Germinal center (tissue), 1 donor: ENCODE results near the gene TRIM71.
"Not testable (repeated sequence)": the region's sequence is repeated elsewhere in the genome, so short reads cannot be mapped to it uniquely, and the experiment has no call there.

Experiments used
- DNase-seq: peaks from one replicate; pipeline ENCODE4 v3.0.0; 2012; ENCODE audit warnings: mixed read lengths, low spot score

Gene TRIM71

GRCh38 chr3:32939531-32940284, 121.9 kb downstream of the TRIM71 start:
- DNase-seq: not testable (repeated sequence)

GRCh38 chr3:32940726-32941125, 122.9 kb downstream of the TRIM71 start:
- no peak for DNase-seq

- DNase-seq: no peak
Measured at GRCh38 chr3:32945136-32945535, 127.3 kb downstream of the TRIM71 start.

- DNase-seq: not testable (repeated sequence)
Measured at GRCh38 chr3:32945598-32945997, 127.8 kb downstream of the TRIM71 start.

- DNase-seq: no peak
Measured at GRCh38 chr3:32946973-32947788, 129.4 kb downstream of the TRIM71 start.
